Smooth muscle cell (in vitro differentiated cells): ENCODE measurements around the gene ZSCAN16. TPM values are rescaled to one million over a fixed set of nuclear protein-coding genes. Genes with fewer than 3 reads are reported as not detected.
"Not testable (repeated sequence)": the region's sequence is repeated elsewhere in the genome, so short reads cannot be mapped to it uniquely, and the experiment has no call there.

Source experiments
- DNase-seq: peaks from one replicate; lab custom pipeline; 2025; ENCODE audit not compliant: unreplicated experiment; lab: John Stamatoyannopoulos, UW
- H2AFZ ChIP-seq: fragments of 200-600 bp; sonication (generic); 2 replicates; pipeline ENCODE4 v1.6.0; 2016; ENCODE audit warnings: antibody characterized with exemption, low read depth, mild to moderate bottlenecking
- H3F3A ChIP-seq: fragments of 200-600 bp; sonication (generic); 2 replicates; pipeline ENCODE4 v1.6.0; 2017; ENCODE audit warnings: antibody characterized with exemption, low read depth
- H3K27ac ChIP-seq: fragments of 200-600 bp; sonication (generic); 2 replicates; pipeline ENCODE4 v1.5.1; 2016; ENCODE audit warnings: low read depth, mild to moderate bottlenecking
- H3K27me3 ChIP-seq: fragments of 200-600 bp; sonication (generic); 2 replicates; pipeline ENCODE4 v1.6.1; 2016; ENCODE audit warnings: low read depth, mild to moderate bottlenecking
- H3K36me3 ChIP-seq: fragments of 200-600 bp; sonication (generic); 2 replicates; pipeline ENCODE4 v1.5.1; 2016; ENCODE audit warnings: low read depth
- H3K4me1 ChIP-seq: fragments of 200-600 bp; sonication (generic); 2 replicates; pipeline ENCODE4 v1.5.1; 2016; ENCODE audit warnings: low read depth
- H3K4me2 ChIP-seq: fragments of 200-600 bp; sonication (generic); 2 replicates; pipeline ENCODE4 v1.6.0; 2016; ENCODE audit warnings: mild to moderate bottlenecking
- H3K4me3 ChIP-seq: fragments of 200-600 bp; sonication (generic); 2 replicates; pipeline ENCODE4 v1.5.1; 2016; ENCODE audit warnings: mild to moderate bottlenecking
- H3K79me2 ChIP-seq: fragments of 200-600 bp; sonication (generic); 2 replicates; pipeline ENCODE4 v1.6.0; 2016; ENCODE audit warnings: low read depth, mild to moderate bottlenecking
- H3K9ac ChIP-seq: fragments of 200-600 bp; sonication (generic); 2 replicates; pipeline ENCODE4 v1.6.0; 2016; ENCODE audit warnings: low read depth
- H3K9me3 ChIP-seq: fragments of 200-600 bp; sonication (generic); replicated peaks from 2 replicates; pipeline ENCODE4 v1.5.1; 2016; ENCODE audit warnings: low read depth
- H4K20me1 ChIP-seq: fragments of 200-600 bp; sonication (generic); 2 replicates; pipeline ENCODE4 v1.6.0; 2016; ENCODE audit warnings: low read depth
- CTCF ChIP-seq: fragments of 200-600 bp; sonication (generic); IDR thresholded peaks from 2 replicates; pipeline ENCODE4 v1.5.1; 2017; ENCODE audit warnings: borderline replicate concordance, mild to moderate bottlenecking, antibody characterized with exemption; ENCODE audit not compliant: insufficient read depth, poor library complexity, severe bottlenecking
- WGBS: methylation state at CpG from one replicate; pipeline ENCODE4 v1.1.7; 2016; ENCODE audit warnings: low lambda C conversion rate; 5-methylcytosine and 5-hydroxymethylcytosine counted together
- polyA plus RNA-seq: library from polyadenylated mRNA; unstranded; fragments of >200 nt; fragmentation: Nextera tagmentation; extraction: Ambion mirVana; gene quantifications from 2 replicates; pipeline ENCODE4 v1.2.1, GENCODE V29; 2016
- total RNA-seq: library from RNA; depleted of rRNA; stranded (reverse); fragments of >200 nt; gene quantifications from 2 replicates; pipeline ENCODE4 v1.2.3, GENCODE V29; 2014

ZSCAN16 gene
- total RNA-seq (0.81 and 1.1 TPM in 2 replicates), polyA plus RNA-seq (0.86 and 3.5 TPM in 2 replicates)

DNA sequence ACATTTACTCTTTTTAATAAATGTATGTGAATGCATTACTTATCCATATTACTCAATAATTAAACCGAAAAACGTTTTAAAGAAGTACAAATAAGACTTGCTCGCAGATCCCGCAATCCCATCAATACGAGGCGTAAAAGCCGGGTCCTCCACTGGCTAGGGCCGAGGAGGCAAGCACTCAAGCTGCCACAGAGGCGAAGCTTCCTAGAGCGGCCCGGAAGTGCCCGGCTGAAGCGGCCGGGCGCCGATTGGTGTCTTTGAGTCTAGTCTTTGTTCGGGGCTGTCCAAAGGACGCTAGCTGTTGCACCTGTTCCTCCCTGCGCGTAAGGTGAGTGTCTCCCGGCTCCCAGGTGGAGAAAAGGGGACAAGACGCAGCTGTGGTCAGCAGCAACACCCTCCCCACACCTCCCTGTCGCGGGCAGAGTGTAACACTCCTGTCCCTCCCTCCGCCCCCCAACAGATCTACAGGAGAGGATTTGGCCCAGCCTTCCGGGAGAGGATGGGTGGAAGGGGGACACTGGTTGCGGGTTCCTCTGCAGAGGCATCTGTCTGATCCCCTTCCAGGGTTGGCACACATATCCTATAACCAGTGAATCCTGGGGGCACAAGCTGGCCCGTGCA is at the start of gene ZSCAN16:
TSS of gene ZSCAN16 (plus strand) at position 260 of the 621 bp plus-strand sequence. CDS start 835 bp downstream, outside the sequence.
- Histone ChIP-seq H3F3A (peaks cover 4% of the 10 kb centered on the region), H3K4me3 (peak within 1 kb of the TSS; percentile 66), H2AFZ (peak within 1 kb of the TSS; percentile 95), H3K79me2 (peaks cover 38% of the 10 kb centered on the region), H3K9me3 (no peaks in the 10 kb centered on the region), H3K36me3 (no peaks in the 10 kb centered on the region), H3K9ac (peak within 1 kb of the TSS; percentile 60), H3K4me1 (peaks cover 8% of the 10 kb centered on the region), H4K20me1 (peaks cover 29% of the 10 kb centered on the region), H3K4me2 (peak within 1 kb of the TSS; percentile 91), H3K27me3 (no peaks in the 10 kb centered on the region), H3K27ac (no peak within 1 kb of the TSS)
- DNase-seq = peak; percentile 13
- under 1% methylated on average over 28 of the region's 28 CpGs for WGBS
- TF ChIP-seq CTCF = no peak

DNA sequence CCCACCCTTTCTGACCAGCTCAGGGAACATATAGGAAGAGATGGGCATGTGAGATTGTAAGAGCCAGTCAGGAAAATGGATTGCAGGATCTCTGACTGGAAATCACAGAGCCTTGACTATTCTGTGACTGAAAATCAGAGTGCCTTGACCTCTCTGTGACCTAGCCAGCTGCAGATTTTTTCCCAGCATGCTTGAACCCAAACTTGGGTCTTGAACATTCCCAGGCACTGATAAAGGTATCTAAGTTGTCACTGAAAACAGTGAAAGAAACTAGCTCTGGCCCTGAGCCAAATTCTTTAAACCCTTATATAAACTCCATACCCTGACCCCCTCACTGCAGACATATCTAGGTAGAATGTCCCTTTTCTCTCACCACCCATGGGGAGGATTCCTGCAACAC is 46.4 kb upstream of the ZSCAN16 start:
- Histone ChIP-seq H3K9me3 (no peaks in the 10 kb centered on the region), H3K9ac (no peak overlapping the region), H3F3A (no peaks in the 10 kb centered on the region)

DNA sequence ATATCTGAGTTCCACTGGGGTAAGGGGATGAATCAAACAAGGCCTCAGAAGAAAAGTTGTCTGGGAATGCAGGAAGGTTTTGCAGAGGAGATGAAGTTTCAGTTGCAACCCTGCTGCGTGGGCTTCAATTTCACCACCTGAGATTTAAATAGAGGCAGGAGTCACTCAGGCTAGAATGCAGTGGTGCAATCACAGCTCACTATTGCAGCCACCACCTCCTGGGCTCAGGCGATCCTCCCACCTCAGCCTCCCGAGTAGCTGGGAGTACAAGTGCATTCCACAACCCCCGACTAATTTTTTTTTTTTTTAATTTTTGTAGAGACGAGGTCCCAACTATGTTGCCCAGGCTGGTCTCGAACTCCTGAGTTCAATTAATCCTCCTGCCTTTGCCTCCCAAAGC is 45.6 kb upstream of the ZSCAN16 start:
- no peak for TF ChIP-seq CTCF

More for the DNA sequence above, 46.4 kb upstream of the ZSCAN16 start:
- H3K4me2 ChIP-seq = no peak overlapping the region
- H4K20me1 ChIP-seq = no peaks in the 10 kb centered on the region
- no peak overlapping the region for H2AFZ ChIP-seq
- no peak for TF ChIP-seq CTCF
- peaks cover 3% of the 10 kb centered on the region for H3K4me1 ChIP-seq
- no peak overlapping the region for H3K27ac ChIP-seq
- no peaks in the 10 kb centered on the region for H3K36me3 ChIP-seq
- H3K4me3 ChIP-seq = no peak overlapping the region
- H3K27me3 ChIP-seq = no peaks in the 10 kb centered on the region
- no peaks in the 10 kb centered on the region for H3K79me2 ChIP-seq
- no peak for DNase-seq

DNA sequence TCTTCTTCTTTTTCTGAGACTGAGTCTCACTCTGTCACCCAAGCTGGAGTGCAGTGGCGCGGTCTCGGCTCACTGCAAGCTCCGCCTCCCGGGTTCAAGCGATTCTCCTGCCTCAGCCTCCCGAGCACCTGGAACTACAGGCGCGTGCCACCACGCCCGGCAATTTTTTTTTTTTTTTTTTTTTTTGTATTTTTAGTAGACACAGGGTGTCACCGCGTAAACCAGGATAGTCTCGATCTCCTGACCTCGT is 44.1 kb upstream of the ZSCAN16 start, which contains the start of gene ZNF165:
TSS of gene ZNF165 (plus strand) at position 188 of the 250 bp plus-strand sequence. CDS start 4,913 bp downstream, outside the sequence.
- not testable (repeated sequence) for DNase-seq, H3K9me3 ChIP-seq, H3K27me3 ChIP-seq, H3F3A ChIP-seq, H3K4me1 ChIP-seq, H3K36me3 ChIP-seq, H3K79me2 ChIP-seq, H4K20me1 ChIP-seq
- WGBS = 1% methylated on average over 15 of the region's 15 CpGs
- Histone ChIP-seq H3K9ac (peak within 1 kb of the TSS; percentile 98), H2AFZ (peak within 1 kb of the TSS; percentile 86), H3K4me3 (peak within 1 kb of the TSS; percentile 76), H3K4me2 (peak within 1 kb of the TSS; percentile 97), H3K27ac (peak within 1 kb of the TSS; percentile 95)

More for the DNA sequence above, 45.6 kb upstream of the ZSCAN16 start:
- Histone ChIP-seq H3K27ac (no peak overlapping the region), H3K4me3 (no peak overlapping the region), H3K4me2 (no peak overlapping the region), H2AFZ (no peak overlapping the region), H3K79me2 (no peaks in the 10 kb centered on the region), H4K20me1 (no peaks in the 10 kb centered on the region), H3K9me3 (no peaks in the 10 kb centered on the region), H3K9ac (no peak overlapping the region), H3F3A (no peaks in the 10 kb centered on the region), H3K27me3 (no peaks in the 10 kb centered on the region), H3K4me1 (peaks cover 3% of the 10 kb centered on the region), H3K36me3 (no peaks in the 10 kb centered on the region)
- no peak for DNase-seq
- 93% methylated on average over 6 of the region's 6 CpGs for WGBS
